ENCODE measurements around the gene TBPL1. TPM values are rescaled to one million over a fixed set of nuclear protein-coding genes. Genes with fewer than 3 reads are reported as not detected.

TBPL1 gene
- total and polyA plus RNA-seq, 10 of the 15 experiments (the other 5 are each of a cell fraction or from before 2014, with no cell fraction given), result 34.6 to 71.2 (median 43.0) TPM

DNA sequence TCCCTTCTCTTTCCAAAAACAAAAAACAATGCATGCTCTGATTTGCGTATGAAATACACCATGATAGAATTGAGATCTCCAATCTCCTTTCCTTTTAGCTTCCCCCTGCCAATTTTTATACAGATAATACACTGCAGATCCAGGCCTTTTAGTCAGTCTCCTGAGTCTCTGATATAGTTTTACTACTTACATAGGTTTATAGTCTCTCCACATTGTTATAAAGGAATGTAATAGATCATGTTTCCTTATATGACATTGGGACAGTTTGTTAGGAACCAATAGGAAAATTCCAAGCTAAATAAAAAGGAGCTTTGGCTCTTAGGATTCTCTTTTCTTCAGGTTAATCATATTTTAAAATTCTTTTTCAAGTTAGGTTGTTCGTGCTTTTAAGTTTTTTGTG is 36.5 kb downstream of the TBPL1 start:
- no peak overlapping the region for H3K27ac ChIP-seq (ENCODE audit: control insufficient read depth, insufficient read depth)
- no peak overlapping the region for H3K4me2 ChIP-seq (ENCODE audit: control insufficient read depth, insufficient read depth)
- FAIRE-seq, result no peak
- in situ Hi-C loops (cut with MboI) (no loop called here), intact Hi-C loops (cut with micrococcal nuclease; ENCODE audit: unreplicated experiment) (no loop called here)
- no peaks in the 10 kb centered on the region for H3K9me3 ChIP-seq (replicated peaks; ENCODE audit: control insufficient read depth, insufficient read depth, low read length)
- H3K79me2 ChIP-seq (ENCODE audit: control insufficient read depth, insufficient read depth, low read length), result no peaks in the 10 kb centered on the region
- no peak overlapping the region for H3K4me3 ChIP-seq
- TF ChIP-seq GABPA (IDR thresholded peaks at IDR 0.05; ENCODE audit: low read depth) (no peak), HDAC6 (IDR thresholded peaks at IDR 0.05; ENCODE audit: unreplicated experiment) (no peak), IRF5 (IDR thresholded peaks at IDR 0.05; ENCODE audit: borderline replicate concordance) (no peak), CEBPB (IDR thresholded peaks at IDR 0.05; ENCODE audit: borderline replicate concordance in 1 of 2, low read depth in 2 of 2, low read length in 2 of 2) (no peak), ZNF274 (IDR thresholded peaks at IDR 0.05; ENCODE audit: insufficient read depth, insufficient read length) (no peak), CHD1 (IDR thresholded peaks at IDR 0.05; ENCODE audit: low read depth, low read length) (no peak), FOXK2 (IDR thresholded peaks at IDR 0.05) (no peak), CBFB (IDR thresholded peaks at IDR 0.05; ENCODE audit: low read depth) (no peak), NFXL1 (IDR thresholded peaks at IDR 0.05; ENCODE audit: borderline replicate concordance) (no peak), E4F1 (IDR thresholded peaks at IDR 0.05; ENCODE audit: borderline replicate concordance, partially characterized antibody) (no peak), NFYB (IDR thresholded peaks at IDR 0.05; ENCODE audit: insufficient read depth, low read depth, low read length) (no peak), NRF1 (conservative IDR thresholded peaks at IDR 0.05; ENCODE audit: low read depth, low read length) (no peak)
- TF ChIP-seq, protein P1, sequence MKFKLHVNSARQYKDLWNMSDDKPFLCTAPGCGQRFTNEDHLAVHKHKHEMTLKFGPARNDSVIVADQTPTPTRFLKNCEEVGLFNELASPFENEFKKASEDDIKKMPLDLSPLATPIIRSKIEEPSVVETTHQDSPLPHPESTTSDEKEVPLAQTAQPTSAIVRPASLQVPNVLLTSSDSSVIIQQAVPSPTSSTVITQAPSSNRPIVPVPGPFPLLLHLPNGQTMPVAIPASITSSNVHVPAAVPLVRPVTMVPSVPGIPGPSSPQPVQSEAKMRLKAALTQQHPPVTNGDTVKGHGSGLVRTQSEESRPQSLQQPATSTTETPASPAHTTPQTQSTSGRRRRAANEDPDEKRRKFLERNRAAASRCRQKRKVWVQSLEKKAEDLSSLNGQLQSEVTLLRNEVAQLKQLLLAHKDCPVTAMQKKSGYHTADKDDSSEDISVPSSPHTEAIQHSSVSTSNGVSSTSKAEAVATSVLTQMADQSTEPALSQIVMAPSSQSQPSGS (IDR thresholded peaks at IDR 0.05; ENCODE audit: low read length), result no peak
- ChIA-PET CTCF (interaction anchor here (1.1 to 3.0 kb wide), 3 partner anchors 11 to 66 kb away, joined by 3 to 11 read pairs (median 3); no protein-coding TSS in a partner anchor), SMC1A (ENCODE audit: uncharacterized antibody, unreplicated experiment) (interaction anchor here (1.2 to 2.4 kb wide), 2 partner anchors 10 to 74 kb away, joined by 3 to 6 read pairs; no protein-coding TSS in a partner anchor), RAD21 (ENCODE audit: unreplicated experiment) (interaction anchor here (0.5 kb wide), 1 partner anchor 74 kb away, joined by 3 read pairs; no protein-coding TSS in a partner anchor), POLR2A (no interaction called here)
- H3K4me1 ChIP-seq (ENCODE audit: control insufficient read depth, insufficient read depth, low read length), result no peaks in the 10 kb centered on the region
- DNase-seq (ENCODE audit: low read depth, low spot score), result no peak
- WGBS (ENCODE audit: insufficient coverage, insufficient replicate concordance, low lambda C conversion rate, missing lambda C conversion rate), result 97% methylated on average over 2 of the region's 2 CpGs
- H2AFZ ChIP-seq (ENCODE audit: control insufficient read depth, low read depth, low read length), result no peak overlapping the region
- no peaks in the 10 kb centered on the region for H3K27me3 ChIP-seq (replicated peaks in 1 of 2; ENCODE audit: control insufficient read depth in 2 of 2, insufficient read depth in 2 of 2, low read length in 1 of 2)
- BruUV-seq (replicated peaks), result no TSS peak
- H3K9ac ChIP-seq (ENCODE audit: control insufficient read depth, insufficient read depth, low read length), result no peak overlapping the region
- no peaks in the 10 kb centered on the region for H4K20me1 ChIP-seq (ENCODE audit: control insufficient read depth, insufficient read depth)
- ATAC-seq, result no peak
- no peaks in the 10 kb centered on the region; a peak in 2 of 4 replicates for H3K36me3 ChIP-seq (ENCODE audit: control insufficient read depth in 2 of 2, insufficient read depth in 2 of 2, low read length in 1 of 2)
